GM21717 (cell line): ENCODE results near the gene KMT2E.

ENCODE experiments used
- ATAC-seq: cut with Tn5 transposase; IDR thresholded peaks from one replicate; pipeline ENCODE4 v1.9.1; 2021; ENCODE audit warnings: mild to moderate bottlenecking, moderate library complexity; ENCODE audit not compliant: unreplicated experiment

KMT2E gene

GRCh38 chr7:105006367-105007136, 7.5 kb upstream of the KMT2E start:
- no peak for ATAC-seq

GRCh38 chr7:105007298-105007697, 6.7 kb upstream of the KMT2E start:
- no peak for ATAC-seq

GRCh38 chr7:105009667-105010503, 4.1 kb upstream of the KMT2E start:
- no peak for ATAC-seq

GRCh38 chr7:105010504-105011130, 3.4 kb upstream of the KMT2E start:
- ATAC-seq = no peak

GRCh38 chr7:105011141-105011830, 2.7 kb upstream of the KMT2E start:
- no peak for ATAC-seq

- no peak for ATAC-seq
Observed at GRCh38 chr7:105011831-105012502, 2.0 kb upstream of the KMT2E start.

GRCh38 chr7:105012503-105013220, 1.3 kb upstream of the KMT2E start:
- ATAC-seq = peak; percentile 71

- peak; percentile 39 for ATAC-seq
Observed at GRCh38 chr7:105013221-105013815, 687 bp upstream of the KMT2E start.

GRCh38 chr7:105014693-105015389, 836 bp downstream of the KMT2E start:
- peak; percentile 15 for ATAC-seq

GRCh38 chr7:105015390-105015965, 1.5 kb downstream of the KMT2E start:
- no peak for ATAC-seq

- ATAC-seq = no peak
Observed at GRCh38 chr7:105016068-105016708, 2.2 kb downstream of the KMT2E start.

GRCh38 chr7:105016709-105017656, 3.0 kb downstream of the KMT2E start:
- ATAC-seq = no peak

GRCh38 chr7:105017657-105018365, 3.8 kb downstream of the KMT2E start:
- no peak for ATAC-seq

GRCh38 chr7:105019269-105019668, 5.3 kb downstream of the KMT2E start:
- ATAC-seq = no peak

- ATAC-seq = no peak
Observed at GRCh38 chr7:105020926-105021325, 6.9 kb downstream of the KMT2E start.

- ATAC-seq = no peak
Observed at GRCh38 chr7:105021352-105021751, 7.3 kb downstream of the KMT2E start.
